D721Med (cell line): ENCODE results near the gene TSC22D3.

Experiments
- DNase-seq: peaks from one replicate; pipeline ENCODE4 v3.0.0; 2011; ENCODE audit warnings: low spot score; ENCODE audit not compliant: insufficient read length
- FAIRE-seq: peaks from 2 replicates; lab custom pipeline; 2011; peaks lifted over from hg19 to GRCh38; lab: Jason Lieb, UNC
- TF ChIP-seq, protein P1 (sequence below): IDR thresholded peaks from 2 replicates; pipeline ENCODE4 v1.5.1; 2012; ENCODE audit warnings: mild to moderate bottlenecking, control low read depth; ENCODE audit not compliant: insufficient read depth; ENCODE audit errors: missing control alignments

Gene TSC22D3

DNA sequence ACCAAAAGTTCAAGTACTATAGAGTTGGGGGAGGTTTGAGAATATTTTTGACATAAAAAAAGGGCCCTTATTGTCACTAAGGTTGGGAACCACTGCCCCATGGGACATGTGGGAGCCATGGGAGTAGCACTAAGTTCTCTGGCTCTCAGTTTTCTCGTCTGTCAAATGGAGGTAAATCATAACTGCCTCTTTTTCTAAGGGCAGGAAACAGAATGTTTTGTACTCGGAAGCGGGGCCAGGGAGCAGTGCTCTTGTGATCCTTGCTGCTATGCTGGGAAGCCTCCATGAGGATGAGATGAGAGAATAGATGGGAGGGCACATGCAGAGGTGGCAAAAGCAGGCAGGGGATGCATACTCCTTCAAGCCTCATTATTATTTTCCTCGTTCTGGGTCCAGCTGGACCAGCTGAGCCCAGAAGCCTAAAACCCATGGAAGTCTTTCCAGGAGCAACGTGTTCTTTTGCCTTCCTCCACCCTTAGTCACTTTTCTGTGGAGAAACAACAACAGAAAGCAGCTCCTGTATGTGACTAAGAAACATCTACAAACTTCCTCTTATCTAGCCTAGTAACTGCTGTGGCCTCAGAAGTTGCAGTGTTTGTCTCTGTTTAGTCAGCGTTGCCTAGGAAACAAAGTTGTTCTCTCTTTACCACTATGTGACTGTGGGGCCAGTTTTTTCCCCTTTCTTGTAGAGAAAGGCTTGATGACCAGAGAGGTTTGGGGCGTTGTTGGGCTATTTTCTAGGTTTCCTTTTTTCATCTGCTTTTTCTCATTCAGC is 64.8 kb downstream of the TSC22D3 start:
- TF ChIP-seq, protein P1, sequence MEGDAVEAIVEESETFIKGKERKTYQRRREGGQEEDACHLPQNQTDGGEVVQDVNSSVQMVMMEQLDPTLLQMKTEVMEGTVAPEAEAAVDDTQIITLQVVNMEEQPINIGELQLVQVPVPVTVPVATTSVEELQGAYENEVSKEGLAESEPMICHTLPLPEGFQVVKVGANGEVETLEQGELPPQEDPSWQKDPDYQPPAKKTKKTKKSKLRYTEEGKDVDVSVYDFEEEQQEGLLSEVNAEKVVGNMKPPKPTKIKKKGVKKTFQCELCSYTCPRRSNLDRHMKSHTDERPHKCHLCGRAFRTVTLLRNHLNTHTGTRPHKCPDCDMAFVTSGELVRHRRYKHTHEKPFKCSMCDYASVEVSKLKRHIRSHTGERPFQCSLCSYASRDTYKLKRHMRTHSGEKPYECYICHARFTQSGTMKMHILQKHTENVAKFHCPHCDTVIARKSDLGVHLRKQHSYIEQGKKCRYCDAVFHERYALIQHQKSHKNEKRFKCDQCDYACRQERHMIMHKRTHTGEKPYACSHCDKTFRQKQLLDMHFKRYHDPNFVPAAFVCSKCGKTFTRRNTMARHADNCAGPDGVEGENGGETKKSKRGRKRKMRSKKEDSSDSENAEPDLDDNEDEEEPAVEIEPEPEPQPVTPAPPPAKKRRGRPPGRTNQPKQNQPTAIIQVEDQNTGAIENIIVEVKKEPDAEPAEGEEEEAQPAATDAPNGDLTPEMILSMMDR, result no peak
- DNase-seq (no peak), FAIRE-seq (no peak)

DNA sequence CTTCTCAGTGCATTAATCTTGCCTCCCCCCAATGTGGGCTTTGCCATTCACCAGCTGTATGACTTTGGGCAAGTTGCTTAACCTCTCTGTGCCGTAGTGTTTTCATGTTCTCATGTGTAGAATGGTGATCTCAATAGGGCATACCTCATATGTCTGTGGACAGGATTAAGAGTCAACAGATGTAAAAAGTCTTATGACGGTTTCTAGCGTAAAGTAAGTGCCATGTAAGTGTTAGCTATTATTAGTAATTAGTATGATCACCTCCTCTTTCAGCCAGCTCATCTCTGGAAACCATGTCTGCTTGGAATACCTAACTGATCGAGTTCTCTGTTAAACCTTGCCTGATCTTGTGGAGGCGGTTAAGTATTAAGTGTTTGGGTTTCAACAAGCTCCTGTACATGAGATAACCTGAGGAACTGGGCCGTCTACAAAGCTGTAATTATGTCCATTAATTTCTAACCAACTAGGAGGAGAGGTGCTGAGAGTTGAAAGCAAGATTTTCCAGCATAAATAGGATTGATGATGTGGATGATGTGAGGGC is 66.3 kb downstream of the TSC22D3 start:
- DNase-seq (no peak), FAIRE-seq (peak; percentile 21)
- TF ChIP-seq, protein P1, result no peak

DNA sequence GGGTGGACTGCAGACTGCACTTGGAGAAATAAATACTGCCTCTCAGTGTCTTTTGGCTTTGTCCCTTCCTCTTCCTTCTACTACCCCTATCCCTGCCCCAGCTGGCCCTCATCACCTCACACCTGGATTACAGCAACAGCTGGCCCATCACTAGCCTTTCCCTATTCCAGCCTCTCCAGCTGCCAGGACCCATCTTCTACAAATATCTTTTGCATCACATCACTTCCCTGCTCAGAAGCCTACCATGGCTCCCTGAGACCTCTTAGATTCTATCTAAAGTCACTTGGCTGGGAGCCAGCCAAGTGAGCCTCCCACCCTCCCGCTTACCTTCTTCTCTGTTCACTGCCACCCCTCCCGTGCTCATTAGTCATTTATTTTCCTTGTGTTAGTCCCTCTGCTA is 66.8 kb downstream of the TSC22D3 start:
- TF ChIP-seq, protein P1, result no peak
- no peak for DNase-seq
- no peak for FAIRE-seq

DNA sequence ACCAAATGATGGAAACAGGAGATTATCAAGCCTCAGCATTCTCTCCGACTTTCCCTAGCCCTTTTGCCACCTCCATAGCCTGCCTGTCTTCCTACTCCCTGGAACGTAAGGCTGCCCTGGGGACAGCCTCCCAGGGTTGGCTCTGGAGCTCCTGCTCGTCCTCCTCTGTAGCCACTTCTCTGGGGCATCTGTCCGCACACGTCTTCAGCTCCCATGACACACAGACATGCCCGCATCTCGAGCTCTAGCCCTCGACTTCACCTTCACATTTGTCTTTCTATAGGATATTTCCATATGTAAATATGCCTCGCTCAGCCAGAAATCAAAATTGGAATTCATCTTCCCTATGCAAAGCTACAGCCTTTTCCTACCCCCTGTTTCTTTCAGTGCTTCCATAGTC is 67.7 kb downstream of the TSC22D3 start:
- TF ChIP-seq, protein P1, result no peak
- FAIRE-seq (no peak), DNase-seq (no peak)

DNA sequence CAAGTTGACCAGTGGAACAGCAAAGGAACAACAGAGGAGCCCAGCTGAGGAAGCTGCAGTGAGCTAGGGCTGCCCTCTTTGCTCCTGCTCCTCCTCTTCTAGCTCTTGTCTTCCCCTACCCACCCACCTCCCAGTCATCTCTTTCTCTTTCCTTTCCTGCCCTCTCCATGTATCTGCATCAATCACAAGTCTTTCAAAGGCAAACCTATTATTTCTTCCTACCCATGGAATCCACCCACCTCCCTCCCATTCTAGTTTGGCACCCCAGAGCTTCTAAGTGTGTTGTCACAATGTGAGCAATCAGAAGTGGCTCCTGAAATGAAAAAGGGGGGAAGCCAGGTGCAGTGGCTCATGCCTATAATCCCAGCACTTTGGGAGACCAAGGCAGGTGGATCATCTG is 69.3 kb downstream of the TSC22D3 start:
- FAIRE-seq (no peak), DNase-seq (no peak)
- TF ChIP-seq, protein P1, result no peak

DNA sequence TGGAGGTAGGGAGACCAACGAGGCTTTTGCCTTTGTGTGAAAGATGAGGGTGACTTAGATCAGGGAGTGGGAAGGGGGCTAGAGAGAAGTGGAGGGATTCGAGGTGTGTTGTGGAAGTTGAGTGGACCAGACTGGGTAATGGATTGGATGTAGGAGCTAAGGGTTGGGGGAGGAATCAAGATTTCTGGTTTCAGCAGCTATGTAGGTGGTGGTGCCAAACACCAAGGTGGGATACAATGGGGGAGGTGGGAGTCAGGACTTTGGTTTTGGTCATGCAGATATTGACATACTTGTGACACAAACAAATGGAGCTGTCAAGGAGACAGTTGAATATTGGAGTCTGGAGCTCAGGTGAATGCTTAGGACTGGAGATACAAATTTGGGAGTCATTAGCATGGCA is 71.0 kb downstream of the TSC22D3 start:
- DNase-seq, result no peak
- FAIRE-seq, result no peak
- TF ChIP-seq, protein P1, result no peak

DNA sequence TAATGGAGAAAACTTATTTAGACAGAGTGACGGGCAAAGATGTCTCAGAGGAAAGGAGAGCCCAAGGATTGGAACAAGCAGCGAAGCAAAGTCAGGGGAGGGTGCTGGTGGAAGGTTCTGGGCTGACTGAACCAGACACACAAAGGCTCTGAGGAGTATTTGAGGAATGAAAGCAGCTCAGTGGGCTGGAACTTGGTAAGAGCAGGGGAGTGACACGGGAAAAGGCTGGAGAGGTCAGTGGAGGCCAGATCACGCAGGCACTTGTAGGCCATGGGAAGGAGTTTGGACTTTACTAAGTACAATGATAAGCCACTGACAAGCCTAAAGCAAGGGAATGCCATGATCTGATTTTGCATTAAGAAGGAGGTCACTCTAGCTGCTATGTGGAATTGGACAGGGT is 71.4 kb downstream of the TSC22D3 start:
- FAIRE-seq (no peak), DNase-seq (no peak)
- TF ChIP-seq, protein P1, result no peak
